Mucosa of rectum (tissue), 2 donors: ENCODE results near the gene SRPK2.

Source experiments
- H3K27ac ChIP-seq, 2 donors: one replicate each; pipeline ENCODE4 v1.7.0; 2013; ENCODE audit warnings: inconsistent platforms in 2 of 2, low read depth in 2 of 2, low read length in 2 of 2
- H3K27me3 ChIP-seq, 2 donors: one replicate each; pipeline ENCODE4 v1.7.0; 2013; ENCODE audit warnings: low read length in 2 of 2; ENCODE audit not compliant: control insufficient read depth in 2 of 2, insufficient read depth in 2 of 2
- H3K36me3 ChIP-seq, 2 donors: one replicate each; pipeline ENCODE4 v1.7.0; 2013; ENCODE audit warnings: low read length in 2 of 2; ENCODE audit not compliant: control insufficient read depth in 2 of 2, insufficient read depth in 2 of 2
- H3K4me1 ChIP-seq, 2 donors: one replicate each; pipeline ENCODE4 v1.7.0; 2013; ENCODE audit warnings: low read length in 2 of 2, mild to moderate bottlenecking in 1 of 2; ENCODE audit not compliant: control insufficient read depth in 2 of 2, insufficient read depth in 2 of 2
- H3K4me3 ChIP-seq, 2 donors: one replicate each; pipeline ENCODE4 v1.7.0; 2013; ENCODE audit warnings: low read length in 2 of 2
- H3K9ac ChIP-seq, 2 donors: one replicate each; pipeline ENCODE4 v1.7.0; 2013; ENCODE audit warnings: low read length in 2 of 2, low read depth in 1 of 2, mild to moderate bottlenecking in 1 of 2
- H3K9me3 ChIP-seq, 2 donors: one replicate each; pipeline ENCODE4 v1.7.0; 2013; ENCODE audit warnings: low read length in 2 of 2; ENCODE audit not compliant: control insufficient read depth in 2 of 2
- donor health status: healthy.
- donor health status: Normal muscosa, but diverticular disease.

Gene SRPK2

GRCh38 chr7:105187302-105188169 is 201.2 kb downstream of the SRPK2 start:
- no peaks in the 10 kb centered on the region for H3K27me3 ChIP-seq
- H3K9ac ChIP-seq, result no peak overlapping the region
- no peaks in the 10 kb centered on the region for H3K36me3 ChIP-seq
- H3K27ac ChIP-seq, result no peak overlapping the region
- H3K4me3 ChIP-seq, result no peak overlapping the region
- no peaks in the 10 kb centered on the region for H3K9me3 ChIP-seq
- no peaks in the 10 kb centered on the region for H3K4me1 ChIP-seq

- H3K27ac ChIP-seq, result no peak overlapping the region
- no peaks in the 10 kb centered on the region for H3K27me3 ChIP-seq
- no peaks in the 10 kb centered on the region for H3K36me3 ChIP-seq
- no peak overlapping the region for H3K4me3 ChIP-seq
- no peaks in the 10 kb centered on the region for H3K9me3 ChIP-seq
- H3K4me1 ChIP-seq, result no peaks in the 10 kb centered on the region
- H3K9ac ChIP-seq, result no peak overlapping the region
Observed at GRCh38 chr7:105185290-105186010, 203.3 kb downstream of the SRPK2 start.

- H3K27ac ChIP-seq, result no peak overlapping the region
- H3K27me3 ChIP-seq, result no peaks in the 10 kb centered on the region
- H3K36me3 ChIP-seq, result no peaks in the 10 kb centered on the region
- H3K9ac ChIP-seq, result no peak overlapping the region
- no peak overlapping the region for H3K4me3 ChIP-seq
- peaks cover 0 to 4% of the 10 kb centered on the region in 2 donors for H3K9me3 ChIP-seq
- H3K4me1 ChIP-seq, result no peaks in the 10 kb centered on the region
Observed at GRCh38 chr7:105180002-105180401, 208.7 kb downstream of the SRPK2 start.

GRCh38 chr7:105178928-105179541 is 209.7 kb downstream of the SRPK2 start:
- no peaks in the 10 kb centered on the region for H3K36me3 ChIP-seq
- H3K9ac ChIP-seq, result no peak overlapping the region
- H3K4me1 ChIP-seq, result no peaks in the 10 kb centered on the region
- peaks cover 0 to 4% of the 10 kb centered on the region in 2 donors for H3K9me3 ChIP-seq
- no peak overlapping the region for H3K27ac ChIP-seq
- H3K4me3 ChIP-seq, result no peak overlapping the region
- H3K27me3 ChIP-seq, result no peaks in the 10 kb centered on the region

- Histone ChIP-seq H3K36me3 (no peaks in the 10 kb centered on the region), H3K4me3 (no peak overlapping the region), H3K27ac (no peak overlapping the region), H3K4me1 (no peaks in the 10 kb centered on the region), H3K9me3 (peaks cover 0 to 4% of the 10 kb centered on the region in 2 donors), H3K27me3 (no peaks in the 10 kb centered on the region), H3K9ac (no peak overlapping the region)
Observed at GRCh38 chr7:105178177-105178576, 210.5 kb downstream of the SRPK2 start.

GRCh38 chr7:105177026-105177425 is 211.7 kb downstream of the SRPK2 start:
- Histone ChIP-seq H3K27me3 (no peaks in the 10 kb centered on the region), H3K4me1 (no peaks in the 10 kb centered on the region), H3K4me3 (no peak overlapping the region), H3K36me3 (no peaks in the 10 kb centered on the region), H3K9ac (no peak overlapping the region), H3K27ac (no peak overlapping the region), H3K9me3 (peaks cover 0 to 4% of the 10 kb centered on the region in 2 donors)

GRCh38 chr7:105173586-105173985 is 215.1 kb downstream of the SRPK2 start:
- no peak overlapping the region for H3K4me3 ChIP-seq
- no peak overlapping the region for H3K27ac ChIP-seq
- H3K4me1 ChIP-seq, result no peaks in the 10 kb centered on the region
- no peaks in the 10 kb centered on the region for H3K27me3 ChIP-seq
- H3K9ac ChIP-seq, result no peak overlapping the region
- no peaks in the 10 kb centered on the region for H3K36me3 ChIP-seq
- H3K9me3 ChIP-seq, result no peaks in the 10 kb centered on the region

GRCh38 chr7:105164751-105165150 is 224.0 kb downstream of the SRPK2 start:
- H3K27ac ChIP-seq, result no peak overlapping the region
- H3K9ac ChIP-seq, result no peak overlapping the region
- no peaks in the 10 kb centered on the region for H3K27me3 ChIP-seq
- no peak overlapping the region for H3K4me3 ChIP-seq
- H3K4me1 ChIP-seq, result no peaks in the 10 kb centered on the region
- H3K36me3 ChIP-seq, result peaks cover 16 to 31% of the 10 kb centered on the region in 2 donors
- H3K9me3 ChIP-seq, result no peaks in the 10 kb centered on the region

- H3K36me3 ChIP-seq, result peaks cover 16 to 31% of the 10 kb centered on the region in 2 donors
Observed at GRCh38 chr7:105163718-105164117, 225.0 kb downstream of the SRPK2 start.

GRCh38 chr7:105161366-105161765 is 227.4 kb downstream of the SRPK2 start:
- H3K4me3 ChIP-seq, result no peak overlapping the region
- H3K9ac ChIP-seq, result no peak overlapping the region
- peaks cover 16 to 22% of the 10 kb centered on the region in 2 donors for H3K36me3 ChIP-seq
- no peak overlapping the region for H3K27ac ChIP-seq
- no peaks in the 10 kb centered on the region for H3K4me1 ChIP-seq
- H3K27me3 ChIP-seq, result no peaks in the 10 kb centered on the region
- H3K9me3 ChIP-seq, result no peaks in the 10 kb centered on the region

More at GRCh38 chr7:105163718-105164117, 225.0 kb downstream of the SRPK2 start:
- Histone ChIP-seq H3K4me3 (no peak overlapping the region), H3K27ac (no peak overlapping the region), H3K9me3 (no peaks in the 10 kb centered on the region), H3K27me3 (no peaks in the 10 kb centered on the region), H3K9ac (no peak overlapping the region), H3K4me1 (no peaks in the 10 kb centered on the region)
